ENCODE measurements around the gene ASS1. TPM values are rescaled to one million over a fixed set of nuclear protein-coding genes. Genes with fewer than 3 reads are reported as not detected.

ASS1 gene
- polyA plus RNA-seq, 1 experiment, result 99.5 TPM

- ChIA-PET CTCF (interaction anchor here (0.6 to 8.0 kb wide), 20 partner anchors 9 to 1759 kb away, joined by 3 to 188 read pairs (median 5); no protein-coding TSS in a partner anchor), POLR2A (no interaction called here)
- no peak for DNase-seq (ENCODE audit: low read depth, low spot score)
- Histone ChIP-seq H3K27ac (ENCODE audit: low read depth, low read length) (no peak overlapping the region), H3K9me3 (ENCODE audit: control insufficient read depth, insufficient read depth, low read length) (peaks cover 6% of the 10 kb centered on the region), H3K27me3 (ENCODE audit: control insufficient read depth, insufficient read depth, low read length) (peaks cover 9% of the 10 kb centered on the region), H3K4me3 (ENCODE audit: low read depth, low read length) (no peak overlapping the region)
- TF ChIP-seq, protein P1, sequence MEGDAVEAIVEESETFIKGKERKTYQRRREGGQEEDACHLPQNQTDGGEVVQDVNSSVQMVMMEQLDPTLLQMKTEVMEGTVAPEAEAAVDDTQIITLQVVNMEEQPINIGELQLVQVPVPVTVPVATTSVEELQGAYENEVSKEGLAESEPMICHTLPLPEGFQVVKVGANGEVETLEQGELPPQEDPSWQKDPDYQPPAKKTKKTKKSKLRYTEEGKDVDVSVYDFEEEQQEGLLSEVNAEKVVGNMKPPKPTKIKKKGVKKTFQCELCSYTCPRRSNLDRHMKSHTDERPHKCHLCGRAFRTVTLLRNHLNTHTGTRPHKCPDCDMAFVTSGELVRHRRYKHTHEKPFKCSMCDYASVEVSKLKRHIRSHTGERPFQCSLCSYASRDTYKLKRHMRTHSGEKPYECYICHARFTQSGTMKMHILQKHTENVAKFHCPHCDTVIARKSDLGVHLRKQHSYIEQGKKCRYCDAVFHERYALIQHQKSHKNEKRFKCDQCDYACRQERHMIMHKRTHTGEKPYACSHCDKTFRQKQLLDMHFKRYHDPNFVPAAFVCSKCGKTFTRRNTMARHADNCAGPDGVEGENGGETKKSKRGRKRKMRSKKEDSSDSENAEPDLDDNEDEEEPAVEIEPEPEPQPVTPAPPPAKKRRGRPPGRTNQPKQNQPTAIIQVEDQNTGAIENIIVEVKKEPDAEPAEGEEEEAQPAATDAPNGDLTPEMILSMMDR (IDR thresholded peaks at IDR 0.05; ENCODE audit: low read depth, low read length), result peak; percentile 85
These were observed 16.5 kb downstream of the ASS1 start for GRCh38 chr9:130461218-130461630.

DNA sequence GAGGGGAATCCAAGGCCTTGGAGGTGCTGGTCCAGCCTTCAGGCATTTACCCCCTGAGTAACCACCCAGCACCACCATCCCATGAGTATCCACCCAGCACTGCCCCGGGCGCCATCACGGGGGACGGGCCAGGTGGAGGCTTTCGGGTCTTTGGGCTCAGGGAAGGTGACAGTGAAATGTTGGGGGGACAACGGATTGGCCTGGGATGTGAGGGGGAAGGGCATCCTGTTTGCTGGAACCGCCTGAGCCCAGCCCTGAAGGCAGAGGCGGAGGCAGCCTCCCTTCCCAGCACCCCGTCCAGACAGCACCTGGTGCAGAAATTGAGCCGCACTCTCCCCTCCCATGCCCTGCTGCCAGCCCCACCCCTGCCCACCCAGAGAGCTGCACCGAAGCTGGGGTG is 17.0 kb downstream of the ASS1 start:
- peaks cover 12% of the 10 kb centered on the region for H3K27me3 ChIP-seq (ENCODE audit: control insufficient read depth, insufficient read depth, low read length)
- TF ChIP-seq, protein P1 (IDR thresholded peaks at IDR 0.05; ENCODE audit: low read depth, low read length), result no peak
- H3K9me3 ChIP-seq (ENCODE audit: control insufficient read depth, insufficient read depth, low read length), result peaks cover 6% of the 10 kb centered on the region
- ChIA-PET POLR2A (no interaction called here), CTCF (interaction anchor here (1.3 to 8.0 kb wide), 4 partner anchors 155 to 239 kb away, joined by 3 to 188 read pairs (median 8); no protein-coding TSS in a partner anchor)
- no peak overlapping the region for H3K27ac ChIP-seq (ENCODE audit: low read depth, low read length)
- H3K4me3 ChIP-seq (ENCODE audit: low read depth, low read length), result no peak overlapping the region
- no peak for DNase-seq (ENCODE audit: low read depth, low spot score)

- Histone ChIP-seq H3K9me3 (ENCODE audit: control insufficient read depth, insufficient read depth, low read length) (peaks cover 6% of the 10 kb centered on the region), H3K27ac (ENCODE audit: low read depth, low read length) (no peak overlapping the region), H3K4me3 (ENCODE audit: low read depth, low read length) (no peak overlapping the region), H3K27me3 (ENCODE audit: control insufficient read depth, insufficient read depth, low read length) (peaks cover 23% of the 10 kb centered on the region)
- CTCF ChIA-PET, result interaction anchor here (0.6 to 8.0 kb wide), 3 partner anchors 220 to 516 kb away, joined by 3 to 188 read pairs (median 8); no protein-coding TSS in a partner anchor
- TF ChIP-seq, protein P1 (IDR thresholded peaks at IDR 0.05; ENCODE audit: low read depth, low read length), result no peak
- POLR2A ChIA-PET, result interaction anchor here (0.5 kb wide), 1 partner anchor 90 kb away, joined by 4 read pairs; no protein-coding TSS in a partner anchor
- no peak for DNase-seq (ENCODE audit: low read depth, low spot score)
These were observed 18.2 kb downstream of the ASS1 start for GRCh38 chr9:130462685-130463540.

- DNase-seq (ENCODE audit: low read depth, low spot score), result no peak
- Histone ChIP-seq H3K27me3 (ENCODE audit: control insufficient read depth, insufficient read depth, low read length) (peaks cover 31% of the 10 kb centered on the region), H3K9me3 (ENCODE audit: control insufficient read depth, insufficient read depth, low read length) (no peaks in the 10 kb centered on the region; the same call in 1 of the 2 replicates), H3K27ac (ENCODE audit: low read depth, low read length) (no peak overlapping the region), H3K4me3 (ENCODE audit: low read depth, low read length) (no peak overlapping the region)
- TF ChIP-seq, protein P1 (IDR thresholded peaks at IDR 0.05; ENCODE audit: low read depth, low read length), result no peak
- CTCF ChIA-PET, result interaction anchor here (1.4 to 8.0 kb wide), 2 partner anchors 219 to 237 kb away, joined by 3 to 188 read pairs; no protein-coding TSS in a partner anchor
- POLR2A ChIA-PET, result interaction anchor here (0.5 kb wide), 1 partner anchor 89 kb away, joined by 4 read pairs; no protein-coding TSS in a partner anchor
These were observed 19.3 kb downstream of the ASS1 start for GRCh38 chr9:130463763-130464745.
